Measurements from ENCODE around the gene TSEN54.

TSEN54 gene

DNA sequence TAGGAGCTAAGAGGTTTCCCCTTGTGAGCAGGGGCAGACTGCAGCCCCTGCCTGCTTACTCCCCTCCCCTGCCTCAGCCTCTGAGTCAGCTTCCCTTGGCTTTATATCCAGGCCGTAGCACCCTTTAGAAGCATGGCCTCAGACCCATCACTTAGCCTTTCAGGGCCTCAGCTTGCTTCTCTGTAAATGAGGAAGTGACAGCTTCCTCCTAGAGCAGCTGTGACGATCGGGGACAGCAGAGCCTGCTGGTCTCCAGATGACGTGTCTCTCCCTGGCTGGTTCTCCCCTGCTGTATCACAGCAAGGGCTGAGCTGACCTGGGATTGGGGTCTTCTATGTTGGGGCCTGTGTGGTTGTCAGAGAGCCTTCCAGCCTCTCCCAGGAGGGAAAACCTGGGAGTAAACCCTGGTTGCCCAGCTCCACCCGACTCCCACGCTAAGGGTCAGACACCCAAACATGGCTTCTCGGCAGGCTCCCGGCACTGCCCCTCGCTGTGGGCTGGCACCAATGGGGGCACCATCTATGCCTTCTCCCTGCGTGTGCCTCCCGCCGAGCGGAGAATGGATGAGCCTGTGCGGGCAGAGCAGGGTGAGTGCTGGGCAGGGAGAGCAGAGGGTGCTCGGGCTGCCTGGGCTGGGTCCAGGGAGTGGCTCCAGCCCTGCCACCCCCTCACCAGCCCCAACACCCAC is 55.0 kb downstream of the TSEN54 start:
- no peak for DNase-seq (ENCODE audit: low read depth)
- no peak overlapping the region for H3K4me3 ChIP-seq (ENCODE audit: low read length)
- TF ChIP-seq, protein P1, sequence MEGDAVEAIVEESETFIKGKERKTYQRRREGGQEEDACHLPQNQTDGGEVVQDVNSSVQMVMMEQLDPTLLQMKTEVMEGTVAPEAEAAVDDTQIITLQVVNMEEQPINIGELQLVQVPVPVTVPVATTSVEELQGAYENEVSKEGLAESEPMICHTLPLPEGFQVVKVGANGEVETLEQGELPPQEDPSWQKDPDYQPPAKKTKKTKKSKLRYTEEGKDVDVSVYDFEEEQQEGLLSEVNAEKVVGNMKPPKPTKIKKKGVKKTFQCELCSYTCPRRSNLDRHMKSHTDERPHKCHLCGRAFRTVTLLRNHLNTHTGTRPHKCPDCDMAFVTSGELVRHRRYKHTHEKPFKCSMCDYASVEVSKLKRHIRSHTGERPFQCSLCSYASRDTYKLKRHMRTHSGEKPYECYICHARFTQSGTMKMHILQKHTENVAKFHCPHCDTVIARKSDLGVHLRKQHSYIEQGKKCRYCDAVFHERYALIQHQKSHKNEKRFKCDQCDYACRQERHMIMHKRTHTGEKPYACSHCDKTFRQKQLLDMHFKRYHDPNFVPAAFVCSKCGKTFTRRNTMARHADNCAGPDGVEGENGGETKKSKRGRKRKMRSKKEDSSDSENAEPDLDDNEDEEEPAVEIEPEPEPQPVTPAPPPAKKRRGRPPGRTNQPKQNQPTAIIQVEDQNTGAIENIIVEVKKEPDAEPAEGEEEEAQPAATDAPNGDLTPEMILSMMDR (conservative IDR thresholded peaks at IDR 0.05; ENCODE audit: low read depth, low read length) = no peak

DNA sequence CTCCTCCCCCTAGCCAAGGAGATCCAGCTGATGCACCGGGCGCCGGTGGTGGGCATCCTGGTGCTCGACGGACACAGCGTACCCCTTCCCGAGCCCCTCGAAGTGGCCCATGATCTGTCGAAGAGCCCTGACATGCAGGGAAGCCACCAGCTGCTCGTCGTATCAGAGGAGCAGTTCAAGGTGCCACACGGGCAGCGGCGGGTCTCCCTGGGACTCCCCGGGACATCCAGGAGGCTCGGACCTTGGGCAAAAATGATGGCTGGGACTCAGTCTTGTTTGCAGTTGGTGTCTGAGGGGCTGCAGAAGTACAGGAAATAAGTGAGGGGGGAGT is 55.5 kb downstream of the TSEN54 start:
- no peak for DNase-seq (ENCODE audit: low read depth)
- H3K4me3 ChIP-seq (ENCODE audit: low read length) = no peak overlapping the region
- TF ChIP-seq, protein P1 (conservative IDR thresholded peaks at IDR 0.05; ENCODE audit: low read depth, low read length) = no peak

GRCh38 chr17:75572713-75573539 is 56.6 kb downstream of the TSEN54 start:
- DNase-seq (ENCODE audit: low read depth) = no peak
- TF ChIP-seq, protein P1 (conservative IDR thresholded peaks at IDR 0.05; ENCODE audit: low read depth, low read length) = no peak
- no peak overlapping the region for H3K4me3 ChIP-seq (ENCODE audit: low read length)

- TF ChIP-seq, protein P1 (conservative IDR thresholded peaks at IDR 0.05; ENCODE audit: low read depth, low read length) = no peak
- H3K4me3 ChIP-seq (ENCODE audit: low read length) = no peak overlapping the region
- no peak for DNase-seq (ENCODE audit: low read depth)
These were observed 57.2 kb downstream of the TSEN54 start for GRCh38 chr17:75573540-75573957.

DNA sequence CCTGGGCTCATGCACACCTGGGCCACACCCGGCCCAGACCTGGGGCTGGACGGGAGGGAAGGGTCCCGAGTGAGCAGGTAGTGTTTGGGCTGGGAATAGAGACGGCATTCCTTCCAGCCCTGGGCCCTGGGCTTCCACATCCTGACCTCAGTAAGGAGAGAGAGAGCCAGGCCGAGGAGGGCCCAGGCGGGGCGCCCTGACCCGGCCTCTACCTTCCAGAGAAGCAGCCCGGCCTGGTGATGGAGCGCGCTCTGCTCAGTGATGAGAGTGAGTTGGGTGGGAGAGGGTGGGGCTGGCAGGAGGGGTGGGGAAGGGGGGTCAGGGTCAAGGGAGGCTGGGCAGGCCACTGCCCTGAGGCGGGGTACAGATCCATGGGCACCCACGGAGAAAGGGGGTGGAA is 57.7 kb downstream of the TSEN54 start:
- TF ChIP-seq, protein P1 (conservative IDR thresholded peaks at IDR 0.05; ENCODE audit: low read depth, low read length) = no peak
- no peak for DNase-seq (ENCODE audit: low read depth)
- H3K4me3 ChIP-seq (ENCODE audit: low read length) = no peak overlapping the region

All from retinal pigment epithelial cell (primary cell).